Chondrocyte (in vitro differentiated cells): Measurements from ENCODE around the gene NUB1. TPM values are rescaled to one million over a fixed set of nuclear protein-coding genes. Genes with fewer than 3 reads are reported as not detected.

Experiments used
- DNase-seq: peaks from one replicate; pipeline ENCODE4 v3.0.0; 2021; ENCODE audit warnings: mixed read lengths, low spot score
- H3K27ac Mint-ChIP-seq: one replicate; pipeline ENCODE4 v1.8.0; 2021; ENCODE audit warnings: mild to moderate bottlenecking, moderate library complexity, mixed read lengths; ENCODE audit not compliant: unreplicated experiment
- H3K27me3 Mint-ChIP-seq: 2 replicates; pipeline ENCODE4 v1.8.0; 2021; ENCODE audit warnings: low read depth, mixed read lengths
- H3K36me3 Mint-ChIP-seq: 2 replicates; pipeline ENCODE4 v1.8.0; 2021; ENCODE audit warnings: low read depth, mixed read lengths
- H3K4me1 Mint-ChIP-seq: 2 replicates; pipeline ENCODE4 v1.8.0; 2021; ENCODE audit warnings: low read depth, mild to moderate bottlenecking, mixed read lengths
- H3K4me3 Mint-ChIP-seq: one replicate; pipeline ENCODE4 v1.8.0; 2021; ENCODE audit warnings: mild to moderate bottlenecking, moderate library complexity, mixed read lengths; ENCODE audit not compliant: unreplicated experiment
- H3K9me3 Mint-ChIP-seq: 2 replicates; pipeline ENCODE4 v1.8.0; 2021; ENCODE audit warnings: low read depth, mixed read lengths
- total RNA-seq: library from RNA; stranded (reverse); gene quantifications from 3 replicates; pipeline ENCODE4 v1.2.1, GENCODE V29; 2021
- TF ChIP-seq, protein P1 (sequence below): fragments of 200-600 bp; sonication (generic); IDR thresholded peaks from 2 replicates; pipeline ENCODE4 v1.5.0; 2021; ENCODE audit warnings: antibody characterized with exemption, mild to moderate bottlenecking, moderate library complexity

The NUB1 gene
- total RNA-seq, 1 donor from 2014 or later = 50.3 TPM

DNA sequence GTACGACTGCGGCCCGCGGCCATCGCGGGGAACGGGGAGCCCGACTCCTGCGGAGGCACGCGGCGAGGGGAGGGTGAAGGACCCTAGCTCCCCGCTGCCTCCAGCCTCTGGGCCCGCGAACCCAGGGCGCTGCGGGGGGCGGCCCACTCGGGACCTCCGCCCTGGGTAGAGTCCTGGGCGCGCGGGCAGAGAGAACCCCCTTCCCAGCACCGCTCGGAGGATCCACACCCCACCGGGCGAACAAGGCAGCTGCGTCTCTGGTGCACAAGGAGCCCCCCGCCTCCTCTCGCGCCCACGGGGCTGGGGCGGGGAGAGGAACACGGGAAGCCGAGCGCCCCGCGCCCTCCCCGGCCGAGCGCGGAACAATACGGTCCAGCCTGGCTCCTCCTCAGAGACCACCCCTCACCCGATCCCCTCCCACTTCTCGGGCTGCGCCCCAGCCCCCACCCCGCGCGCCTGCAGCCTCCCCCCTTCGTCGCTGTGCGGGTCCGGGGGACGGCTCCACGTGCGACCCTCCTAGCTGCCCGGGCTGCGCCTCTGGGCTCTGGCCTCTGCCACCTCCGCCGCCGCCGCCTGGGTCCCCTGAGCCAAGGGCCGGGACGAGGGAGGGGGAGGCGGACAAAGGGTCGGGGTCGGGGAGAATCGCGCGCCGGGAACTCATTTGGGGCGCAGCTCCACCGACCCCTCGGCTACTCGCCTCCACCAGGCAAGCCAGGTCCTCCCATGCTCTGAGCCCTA lies 68.2 kb downstream of the NUB1 start, which contains the start of gene WDR86:
TSS of gene WDR86 (minus strand) at position 372 of the 738 bp plus-strand sequence. CDS start 449 bp downstream, outside the sequence.
- TF ChIP-seq, protein P1, sequence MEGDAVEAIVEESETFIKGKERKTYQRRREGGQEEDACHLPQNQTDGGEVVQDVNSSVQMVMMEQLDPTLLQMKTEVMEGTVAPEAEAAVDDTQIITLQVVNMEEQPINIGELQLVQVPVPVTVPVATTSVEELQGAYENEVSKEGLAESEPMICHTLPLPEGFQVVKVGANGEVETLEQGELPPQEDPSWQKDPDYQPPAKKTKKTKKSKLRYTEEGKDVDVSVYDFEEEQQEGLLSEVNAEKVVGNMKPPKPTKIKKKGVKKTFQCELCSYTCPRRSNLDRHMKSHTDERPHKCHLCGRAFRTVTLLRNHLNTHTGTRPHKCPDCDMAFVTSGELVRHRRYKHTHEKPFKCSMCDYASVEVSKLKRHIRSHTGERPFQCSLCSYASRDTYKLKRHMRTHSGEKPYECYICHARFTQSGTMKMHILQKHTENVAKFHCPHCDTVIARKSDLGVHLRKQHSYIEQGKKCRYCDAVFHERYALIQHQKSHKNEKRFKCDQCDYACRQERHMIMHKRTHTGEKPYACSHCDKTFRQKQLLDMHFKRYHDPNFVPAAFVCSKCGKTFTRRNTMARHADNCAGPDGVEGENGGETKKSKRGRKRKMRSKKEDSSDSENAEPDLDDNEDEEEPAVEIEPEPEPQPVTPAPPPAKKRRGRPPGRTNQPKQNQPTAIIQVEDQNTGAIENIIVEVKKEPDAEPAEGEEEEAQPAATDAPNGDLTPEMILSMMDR = no peak
- peaks cover 8% of the 10 kb centered on the region for H3K4me1 Mint-ChIP-seq
- H3K4me3 Mint-ChIP-seq = peak within 1 kb of the TSS; percentile 59
- H3K9me3 Mint-ChIP-seq = no peaks in the 10 kb centered on the region
- DNase-seq = peak; percentile 64
- H3K27ac Mint-ChIP-seq = no peak within 1 kb of the TSS
- peaks cover 53% of the 10 kb centered on the region for H3K27me3 Mint-ChIP-seq
- H3K36me3 Mint-ChIP-seq = peaks cover 1% of the 10 kb centered on the region

DNA sequence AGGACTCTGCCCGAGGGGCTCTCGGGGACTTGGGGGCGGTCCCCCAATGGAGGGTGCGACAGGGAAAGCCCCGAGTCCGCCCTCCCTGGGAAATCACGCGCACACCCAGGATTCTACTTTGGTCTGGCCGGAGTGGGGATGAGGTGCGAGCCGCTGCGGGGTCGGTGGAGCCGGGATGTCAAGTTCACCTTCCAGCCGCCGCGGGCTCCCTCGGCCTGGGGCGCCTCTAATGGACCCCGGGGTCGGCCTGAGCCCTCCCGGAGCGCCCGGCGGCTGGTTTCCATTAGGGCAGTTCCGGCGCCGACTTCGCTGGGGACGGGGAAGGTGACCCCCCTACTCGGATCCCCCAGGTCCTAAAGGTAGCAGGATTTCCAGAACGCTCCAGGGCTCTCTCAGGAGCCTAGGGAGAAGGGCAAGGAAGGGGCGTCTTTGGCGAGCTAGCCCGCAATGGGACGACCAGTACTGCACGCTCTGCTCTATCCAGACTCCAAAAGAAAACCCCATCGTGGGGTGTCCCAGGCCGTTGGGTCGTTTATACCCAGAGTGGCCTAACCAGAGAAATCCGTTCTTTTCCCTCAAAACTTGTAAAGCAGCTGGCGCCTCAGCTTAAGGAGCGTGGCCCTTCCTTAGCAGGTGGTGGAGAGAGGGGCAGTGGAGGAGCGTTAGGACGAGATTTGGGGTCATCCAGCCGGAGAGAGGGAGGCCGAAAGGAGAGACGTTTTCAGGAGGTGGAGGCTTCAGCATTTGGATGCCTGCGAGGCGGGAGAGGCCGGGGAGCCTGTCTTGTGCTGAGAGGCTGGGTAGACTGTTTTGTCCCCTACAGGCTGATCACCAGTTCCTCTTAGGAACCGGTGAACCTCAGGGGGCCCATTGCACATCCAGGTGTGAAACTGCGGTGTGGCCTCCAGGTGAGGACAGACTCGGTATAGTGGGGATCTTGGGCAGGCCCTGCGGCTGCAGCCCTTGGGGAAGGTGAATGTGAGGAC lies 69.1 kb downstream of the NUB1 start:
- Mint-ChIP-seq H3K27ac (no peak overlapping the region), H3K4me3 (peak overlapping the region; percentile 59), H3K4me1 (peaks cover 8% of the 10 kb centered on the region), H3K27me3 (peaks cover 51% of the 10 kb centered on the region), H3K36me3 (peaks cover 1% of the 10 kb centered on the region), H3K9me3 (peaks cover 4% of the 10 kb centered on the region)
- DNase-seq = peak; percentile 58
- TF ChIP-seq, protein P1 = no peak

DNA sequence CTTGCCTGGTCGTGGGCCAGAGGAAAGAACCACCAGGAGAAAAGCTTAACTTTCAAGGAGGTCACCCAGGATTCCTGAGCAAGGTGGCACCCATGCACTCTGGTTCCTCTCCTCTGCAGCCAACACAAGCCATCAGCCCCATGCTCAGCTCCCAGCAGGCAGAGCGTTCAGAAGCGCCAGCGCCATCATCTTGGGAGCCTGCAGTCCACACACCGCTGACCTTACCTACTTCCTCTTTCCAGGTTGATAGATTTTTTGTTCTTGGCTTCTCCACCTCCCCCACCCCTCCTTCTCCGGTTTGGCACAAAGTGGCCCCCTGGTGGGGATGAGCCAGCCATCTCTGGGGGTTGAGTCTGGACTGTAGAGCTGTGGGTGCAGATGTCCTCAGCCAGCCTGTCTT lies 69.9 kb downstream of the NUB1 start:
- peaks cover 4% of the 10 kb centered on the region for H3K9me3 Mint-ChIP-seq
- peaks cover 1% of the 10 kb centered on the region for H3K36me3 Mint-ChIP-seq
- H3K27me3 Mint-ChIP-seq = peaks cover 49% of the 10 kb centered on the region
- DNase-seq = peak; percentile 40
- TF ChIP-seq, protein P1 = no peak
- H3K4me1 Mint-ChIP-seq = peaks cover 8% of the 10 kb centered on the region
- H3K4me3 Mint-ChIP-seq = no peak overlapping the region
- no peak overlapping the region for H3K27ac Mint-ChIP-seq

DNA sequence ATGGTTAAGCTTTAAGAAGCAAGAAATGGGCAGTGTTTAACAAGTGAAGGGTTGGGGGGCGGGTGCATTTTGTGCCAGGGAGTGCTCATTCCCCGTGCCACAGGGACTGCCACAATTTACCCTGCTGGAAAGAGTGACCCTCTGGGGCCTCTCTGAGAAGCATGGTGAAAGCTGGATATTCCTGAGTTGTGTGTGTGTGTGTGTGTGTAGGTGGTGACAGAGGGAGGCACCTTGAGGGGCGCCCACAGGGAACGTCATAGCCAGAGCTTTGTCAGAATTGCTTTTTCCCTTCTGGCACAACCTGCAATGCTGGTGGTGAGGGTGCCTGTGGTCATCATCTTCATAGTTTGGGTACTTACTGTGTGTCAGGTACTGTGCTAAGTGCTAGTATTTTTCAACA lies 70.7 kb downstream of the NUB1 start:
- TF ChIP-seq, protein P1 = no peak
- Mint-ChIP-seq H3K27ac (no peak overlapping the region), H3K4me1 (peaks cover 8% of the 10 kb centered on the region), H3K36me3 (peaks cover 1% of the 10 kb centered on the region), H3K27me3 (peaks cover 48% of the 10 kb centered on the region), H3K4me3 (no peak overlapping the region), H3K9me3 (peaks cover 4% of the 10 kb centered on the region)
- DNase-seq = no peak

DNA sequence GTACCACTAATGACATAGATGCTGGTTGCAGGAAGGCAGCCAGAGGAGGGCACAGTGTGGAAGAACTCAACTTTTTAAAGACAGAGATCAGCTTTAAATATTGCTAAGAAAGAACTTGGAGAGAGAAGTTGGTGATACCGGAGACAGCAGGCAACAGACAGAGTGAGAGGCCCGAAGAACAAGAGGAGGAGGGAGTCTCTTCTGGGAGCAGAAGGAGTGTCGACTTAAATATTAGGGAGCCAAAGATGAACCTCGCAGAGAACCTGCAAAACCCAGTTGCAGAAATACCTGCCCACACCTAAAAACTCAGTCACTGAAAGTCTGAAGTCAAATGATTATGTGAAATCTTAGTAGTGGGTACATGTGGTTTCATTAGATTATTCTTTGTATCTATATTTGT lies 71.6 kb downstream of the NUB1 start:
- peaks cover 3% of the 10 kb centered on the region for H3K36me3 Mint-ChIP-seq
- peaks cover 48% of the 10 kb centered on the region for H3K27me3 Mint-ChIP-seq

More for the DNA sequence above, 71.6 kb downstream of the NUB1 start:
- TF ChIP-seq, protein P1 = no peak
- H3K4me1 Mint-ChIP-seq = peaks cover 8% of the 10 kb centered on the region
- H3K9me3 Mint-ChIP-seq = peaks cover 6% of the 10 kb centered on the region
- no peak for DNase-seq
- no peak overlapping the region for H3K4me3 Mint-ChIP-seq
- H3K27ac Mint-ChIP-seq = no peak overlapping the region
